IMR-90 (cell line): ENCODE measurements around the gene TINAG. TPM values are rescaled to one million over a fixed set of nuclear protein-coding genes. Genes with fewer than 3 reads are reported as not detected.

Experiments
- ATAC-seq: fragments of 200-7000 bp; cut with Tn5 transposase; 2 replicates; pipeline ENCODE4 v1.9.1; 2020; ENCODE audit warnings: low read depth, mild to moderate bottlenecking, moderate library complexity
- BruUV-seq: library from RNA; stranded (reverse); fragments of 400-500 nt; replicated peaks from 2 replicates; lab custom pipeline; 2021; lab: Mats Ljungman, UMichigan
- CTCF ChIA-PET: fragments of 300-600 bp; formaldehyde crosslinking; extraction: SDS; loops from one replicate; lab custom pipeline; 2021; ENCODE audit warnings: antibody characterized with exemption; lab: Yijun Ruan, JAX
- POLR2A ChIA-PET: fragments of 300-600 bp; sonication (Branson Sonifier 250); formaldehyde crosslinking; loops from one replicate; lab custom pipeline; 2022; ENCODE audit warnings: antibody characterized with exemption; ENCODE audit not compliant: unreplicated experiment; lab: Charles Lee
- DNase-seq: peaks from one replicate; pipeline ENCODE4 v3.0.0; 2013
- H2AFZ ChIP-seq: replicated peaks from 2 replicates; pipeline ENCODE3; 2013; ENCODE audit warnings: low read length, mild to moderate bottlenecking; ENCODE audit not compliant: poor library complexity
- H2AK5ac ChIP-seq: 2 replicates; pipeline ENCODE4 v1.6.1; 2013; ENCODE audit warnings: low read depth, low read length, inconsistent platforms
- H2AK9ac ChIP-seq: replicated peaks from 2 replicates; pipeline ENCODE3; 2013; ENCODE audit warnings: mild to moderate bottlenecking, low read depth, low read length, moderate library complexity; ENCODE audit not compliant: poor library complexity
- H2BK120ac ChIP-seq: 2 replicates; pipeline ENCODE4 v1.6.1; 2013; ENCODE audit warnings: low read depth, low read length, inconsistent platforms
- H2BK15ac ChIP-seq: 3 replicates; pipeline ENCODE4 v1.6.1; 2013; ENCODE audit warnings: low read depth, low read length, inconsistent platforms
- H2BK20ac ChIP-seq: 2 replicates; pipeline ENCODE4 v1.6.1; 2013; ENCODE audit warnings: low read depth, mild to moderate bottlenecking, inconsistent platforms, low read length, moderate library complexity
- H2BK5ac ChIP-seq: 2 replicates; pipeline ENCODE4 v1.6.1; 2013; ENCODE audit warnings: mild to moderate bottlenecking, low read depth, low read length, inconsistent platforms; ENCODE audit not compliant: poor library complexity, severe bottlenecking
- H3K14ac ChIP-seq: replicated peaks from 2 replicates; pipeline ENCODE4 v1.6.1; 2013; ENCODE audit warnings: low read depth, low read length, inconsistent platforms
- H3K18ac ChIP-seq: 2 replicates; pipeline ENCODE4 v1.6.1; 2013; ENCODE audit warnings: low read depth, low read length, control low read depth
- H3K23ac ChIP-seq: 2 replicates; pipeline ENCODE4 v1.6.1; 2013; ENCODE audit warnings: low read depth, low read length, inconsistent platforms
- H3K27ac ChIP-seq: 2 replicates; pipeline ENCODE4 v1.5.1; 2013; ENCODE audit warnings: mild to moderate bottlenecking, control low read depth, low read length; ENCODE audit not compliant: insufficient read depth
- H3K27me3 ChIP-seq: 2 replicates; pipeline ENCODE4 v1.6.1; 2013; ENCODE audit warnings: low read length; ENCODE audit not compliant: control insufficient read depth, insufficient read depth
- H3K36me3 ChIP-seq: 2 replicates; pipeline ENCODE4 v1.6.1; 2013; ENCODE audit warnings: low read length, mixed read lengths; ENCODE audit not compliant: control insufficient read depth, insufficient read depth
- H3K4ac ChIP-seq: 2 replicates; pipeline ENCODE4 v1.6.1; 2013; ENCODE audit warnings: low read depth, low read length, inconsistent platforms
- H3K4me1 ChIP-seq: 2 replicates; pipeline ENCODE4 v1.6.1; 2013; ENCODE audit warnings: low read length, mixed read lengths; ENCODE audit not compliant: control insufficient read depth, insufficient read depth
- H3K4me2 ChIP-seq: 2 replicates; pipeline ENCODE4 v1.6.1; 2013; ENCODE audit warnings: low read depth, mild to moderate bottlenecking, control low read depth, low read length, moderate library complexity
- H3K4me3 ChIP-seq: 2 replicates; pipeline ENCODE4 v1.5.1; 2013; ENCODE audit warnings: low read depth, mild to moderate bottlenecking, control low read depth, low read length, moderate library complexity; ENCODE audit not compliant: insufficient read depth
- H3K56ac ChIP-seq: 2 replicates; pipeline ENCODE4 v1.6.1; 2013; ENCODE audit warnings: low read length, inconsistent platforms; ENCODE audit not compliant: insufficient read depth; ENCODE audit errors: extremely low read depth
- H3K79me1 ChIP-seq, 2 experiments: 2 replicates each; pipeline ENCODE4 v1.6.1; 2013; ENCODE audit warnings: low read length in 2 of 2, inconsistent platforms in 1 of 2, low read depth in 1 of 2
- H3K9ac ChIP-seq: 2 replicates; pipeline ENCODE4 v1.6.1; 2013; ENCODE audit warnings: low read depth, low read length, control low read depth
- H3K9me1 ChIP-seq: 2 replicates; pipeline ENCODE4 v1.6.1; 2013; ENCODE audit warnings: low read length, inconsistent platforms; ENCODE audit not compliant: insufficient read depth
- H3K9me3 ChIP-seq: 2 replicates; pipeline ENCODE4 v1.6.1; 2013; ENCODE audit warnings: low read length; ENCODE audit not compliant: control insufficient read depth, insufficient read depth
- H4K20me1 ChIP-seq: 2 replicates; pipeline ENCODE4 v1.6.1; 2013; ENCODE audit warnings: low read length, inconsistent platforms; ENCODE audit not compliant: insufficient read depth
- H4K5ac ChIP-seq: 2 replicates; pipeline ENCODE4 v1.6.1; 2013; ENCODE audit warnings: mild to moderate bottlenecking, low read depth, low read length, control low read depth
- H4K8ac ChIP-seq, 2 experiments: 2 replicates each; pipeline ENCODE4 v1.6.1; 2013; ENCODE audit warnings: low read depth in 2 of 2, low read length in 2 of 2, control low read depth in 1 of 2, inconsistent platforms in 1 of 2
- H4K91ac ChIP-seq: 2 replicates; pipeline ENCODE4 v1.6.1; 2013; ENCODE audit warnings: low read depth, low read length, inconsistent platforms; ENCODE audit not compliant: insufficient read depth
- BHLHE40 ChIP-seq: fragments of 150-350 bp; IDR thresholded peaks from 2 replicates; pipeline ENCODE4 v1.6.1; 2016; ENCODE audit warnings: mild to moderate bottlenecking, low read depth, low read length
- CEBPB ChIP-seq: IDR thresholded peaks from 2 replicates; pipeline ENCODE4 v1.6.1; 2012; ENCODE audit warnings: low read depth, low read length, improper control_type of control experiment
- CHD1 ChIP-seq: IDR thresholded peaks from 2 replicates; pipeline ENCODE4 v1.6.1; 2012; ENCODE audit warnings: low read depth, low read length, improper control_type of control experiment
- CTCF ChIP-seq: conservative IDR thresholded peaks from 2 replicates; pipeline ENCODE4 v1.5.1; 2012; ENCODE audit warnings: mild to moderate bottlenecking, low read depth, low read length, improper control_type of control experiment
- FOS ChIP-seq: fragments of 150-350 bp; IDR thresholded peaks from 2 replicates; pipeline ENCODE4 v1.6.1; 2016; ENCODE audit warnings: low read depth, low read length
- MAZ ChIP-seq: IDR thresholded peaks from 2 replicates; pipeline ENCODE4 v1.6.1; 2012; ENCODE audit warnings: low read depth, mild to moderate bottlenecking, low read length, improper control_type of control experiment, moderate library complexity, borderline replicate concordance
- MXI1 ChIP-seq: IDR thresholded peaks from 2 replicates; pipeline ENCODE4 v1.6.1; 2012; ENCODE audit warnings: low read depth, mild to moderate bottlenecking, low read length, moderate library complexity, borderline replicate concordance
- NFE2L2 ChIP-seq: fragments of 150-350 bp; IDR thresholded peaks from 2 replicates; pipeline ENCODE4 v1.6.1; 2016; ENCODE audit warnings: low read depth, mild to moderate bottlenecking, low read length
- RAD21 ChIP-seq: IDR thresholded peaks from 2 replicates; pipeline ENCODE4 v1.6.1; 2012; ENCODE audit warnings: low read length, improper control_type of control experiment
- WGBS, 2 experiments: methylation state at CpG; one replicate each; pipeline versions ENCODE4 v1.1.5 to v1.1.7; 2013; ENCODE audit warnings: missing lambda C conversion rate in 2 of 2; ENCODE audit not compliant: insufficient read length in 1 of 2; ENCODE audit errors: extremely low coverage in 2 of 2; 5-methylcytosine and 5-hydroxymethylcytosine counted together
- dilution Hi-C: fragments of 300-500 bp; cut with HindIII; formaldehyde crosslinking; loops from one replicate; pipeline ENCODE4 v1.14.3; 2018; ENCODE audit warnings: low sequenced_read_pairs; ENCODE audit not compliant: unreplicated experiment
- in situ Hi-C: fragments of 300-500 bp; cut with MboI; formaldehyde crosslinking; loops from 3 replicates; pipeline ENCODE4 v1.14.3; 2019; ENCODE audit warnings: low sequenced_read_pairs, inconsistent platforms, mixed read lengths
- intact Hi-C: fragments of 100-400 bp; cut with micrococcal nuclease; formaldehyde crosslinking; loops from 2 replicates; pipeline ENCODE4 v1.10.0; 2022
- polyA plus RNA-seq, 3 experiments: library from polyadenylated mRNA; depleted of rRNA; stranded (reverse); fragments of >200 nt; gene quantifications; 2 replicates each; pipeline ENCODE4 v1.2.3, GENCODE V29; 2012; ENCODE audit warnings: low replicate concordance in 1 of 3
- total RNA-seq: library from RNA; depleted of rRNA; stranded (reverse); fragments of >200 nt; gene quantifications from 2 replicates; pipeline ENCODE4 v1.2.3, GENCODE V29; 2012
- TF ChIP-seq, protein P1 (sequence below): fragments of 150-350 bp; IDR thresholded peaks from 2 replicates; pipeline ENCODE4 v1.6.1; 2016; ENCODE audit warnings: low read depth, mild to moderate bottlenecking, low read length, moderate library complexity, borderline replicate concordance

The TINAG gene
- total and polyA plus RNA-seq, 2 of the 4 experiments (the other 2 are of a cell fraction), result not detected

- Histone ChIP-seq H3K9ac (no peak overlapping the region), H2BK20ac (no peak overlapping the region), H3K4me1 (no peaks in the 10 kb centered on the region), H3K9me1 (no peaks in the 10 kb centered on the region), H3K27me3 (no peaks in the 10 kb centered on the region), H3K36me3 (no peaks in the 10 kb centered on the region), H2AFZ (no peak overlapping the region), H3K4me2 (no peak overlapping the region), H2BK120ac (no peak overlapping the region), H2AK5ac (no peak overlapping the region), H3K14ac (no peak overlapping the region), H3K56ac (no peak overlapping the region), H4K91ac (no peak overlapping the region), H3K9me3 (no peaks in the 10 kb centered on the region), H2BK5ac (no peak overlapping the region), H4K20me1 (no peaks in the 10 kb centered on the region), H2AK9ac (no peak overlapping the region), H3K18ac (no peak overlapping the region), H2BK15ac (no peak overlapping the region), H3K23ac (no peak overlapping the region), H3K4ac (no peak overlapping the region), H3K4me3 (no peak overlapping the region), H4K5ac (no peak overlapping the region), H4K8ac (no peak overlapping the region), H3K27ac (no peak overlapping the region), H3K79me1 (no peaks in the 10 kb centered on the region)
- in situ Hi-C loops (no loop called here), intact Hi-C loops (no loop called here), dilution Hi-C loops (no loop called here)
- ATAC-seq (no peak), DNase-seq (no peak)
- ChIA-PET CTCF (interaction anchor here (0.6 kb wide), 1 partner anchor 57 kb away, joined by 6 read pairs; no protein-coding TSS in a partner anchor), POLR2A (no interaction called here)
- no TSS peak for BruUV-seq
- no CpG with 5 or more reads among the region's 3 CpGs for WGBS, 2 experiments
- TF ChIP-seq CTCF (no peak), RAD21 (no peak), MAZ (no peak), MXI1 (no peak), BHLHE40 (no peak), CHD1 (no peak), NFE2L2 (no peak), FOS (no peak), CEBPB (no peak)
- TF ChIP-seq, protein P1, sequence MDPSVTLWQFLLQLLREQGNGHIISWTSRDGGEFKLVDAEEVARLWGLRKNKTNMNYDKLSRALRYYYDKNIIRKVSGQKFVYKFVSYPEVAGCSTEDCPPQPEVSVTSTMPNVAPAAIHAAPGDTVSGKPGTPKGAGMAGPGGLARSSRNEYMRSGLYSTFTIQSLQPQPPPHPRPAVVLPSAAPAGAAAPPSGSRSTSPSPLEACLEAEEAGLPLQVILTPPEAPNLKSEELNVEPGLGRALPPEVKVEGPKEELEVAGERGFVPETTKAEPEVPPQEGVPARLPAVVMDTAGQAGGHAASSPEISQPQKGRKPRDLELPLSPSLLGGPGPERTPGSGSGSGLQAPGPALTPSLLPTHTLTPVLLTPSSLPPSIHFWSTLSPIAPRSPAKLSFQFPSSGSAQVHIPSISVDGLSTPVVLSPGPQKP, result no peak
Observed at GRCh38 chr6:54415517-54415916, 107.3 kb downstream of the TINAG start.
